Skin epidermis (tissue), 12 donors: ENCODE results near the gene DUSP28.
A peak's percentile ranks its signal among the peaks of the same experiment; 100 is the strongest.
"Not testable (repeated sequence)": the region's sequence is repeated elsewhere in the genome, so short reads cannot be mapped to it uniquely, and the experiment has no call there.

Experiments used
- H3K27ac ChIP-seq, 21 experiments: fragments of 200-600 bp; sonication (generic) in 11 of 21; one replicate each; pipeline ENCODE4 v1.5.0; 2020; ENCODE audit warnings: mild to moderate bottlenecking in 3 of 21, inconsistent platforms in 2 of 21, moderate library complexity in 2 of 21
- H3K4me3 ChIP-seq, 7 experiments: fragments of 200-600 bp; sonication (generic) in 2 of 7; one replicate each; pipeline ENCODE4 v1.5.0; 2020; ENCODE audit warnings: inconsistent platforms in 2 of 7, mild to moderate bottlenecking in 2 of 7, moderate library complexity in 1 of 7

Gene DUSP28

GRCh38 chr2:240557808-240558207, 2.3 kb upstream of the DUSP28 start, which contains the start of gene ANKMY1:
Gene ANKMY1, minus strand, starts transcription at chr2:240557988. Its CDS starts 653 bp downstream, at chr2:240557335.
- H3K4me3 ChIP-seq = peak within 1 kb of the TSS; percentile 34 to 61 (median 48)
- peak within 1 kb of the TSS in 6 of 21 experiments; percentile 2 to 70 (median 48) for H3K27ac ChIP-seq

GRCh38 chr2:240558236-240558761, 1.9 kb upstream of the DUSP28 start:
- Histone ChIP-seq H3K27ac (no peak overlapping the region), H3K4me3 (peak overlapping the region in 5 of 7 experiments; percentile 34 to 61 (median 49))

- H3K4me3 ChIP-seq = no peak overlapping the region
- H3K27ac ChIP-seq = no peak overlapping the region
Observed at GRCh38 chr2:240559286-240559685, 871 bp upstream of the DUSP28 start.

GRCh38 chr2:240560480-240561324, 545 bp downstream of the DUSP28 start:
- peak overlapping the region; percentile 93 to 100 (median 99) for H3K27ac ChIP-seq
- H3K4me3 ChIP-seq = peak overlapping the region; percentile 58 to 92 (median 85)

GRCh38 chr2:240561325-240561971, 1.3 kb downstream of the DUSP28 start:
- Histone ChIP-seq H3K4me3 (peak overlapping the region; percentile 58 to 92 (median 85)), H3K27ac (peak overlapping the region; percentile 26 to 100 (median 98))

- H3K4me3 ChIP-seq = not testable (repeated sequence)
- H3K27ac ChIP-seq = peak overlapping the region in 3 of 21 experiments; percentile 21 to 100 (median 24)
Observed at GRCh38 chr2:240563231-240563630, 3.1 kb downstream of the DUSP28 start.

GRCh38 chr2:240563951-240564560, 3.9 kb downstream of the DUSP28 start:
- Histone ChIP-seq H3K27ac (peak overlapping the region in 12 of 21 experiments; percentile 30 to 95 (median 88)), H3K4me3 (no peak overlapping the region)

- peak overlapping the region in 20 of 21 experiments; percentile 69 to 95 (median 88) for H3K27ac ChIP-seq
- H3K4me3 ChIP-seq = peak overlapping the region in 2 of 7 experiments; percentile 58 to 74
Observed at GRCh38 chr2:240564561-240565332, 4.6 kb downstream of the DUSP28 start.

- Histone ChIP-seq H3K27ac (peak overlapping the region; percentile 69 to 95 (median 87)), H3K4me3 (peak overlapping the region; percentile 6 to 75 (median 58))
Observed at GRCh38 chr2:240565333-240566202, 5.4 kb downstream of the DUSP28 start.

GRCh38 chr2:240566203-240567136, 6.3 kb downstream of the DUSP28 start:
- H3K4me3 ChIP-seq = peak overlapping the region; percentile 55 to 75 (median 61)

GRCh38 chr2:240567137-240567871, 7.1 kb downstream of the DUSP28 start:
- Histone ChIP-seq H3K27ac (peak overlapping the region; percentile 37 to 95 (median 91)), H3K4me3 (peak overlapping the region; percentile 55 to 75 (median 61))

More at GRCh38 chr2:240566203-240567136, 6.3 kb downstream of the DUSP28 start:
- H3K27ac ChIP-seq = peak overlapping the region; percentile 69 to 95 (median 91)

GRCh38 chr2:240567872-240568677, 7.9 kb downstream of the DUSP28 start, which contains the start of gene RNPEPL1:
Gene RNPEPL1, plus strand, starts transcription at chr2:240568484. Its CDS starts 103 bp downstream, at chr2:240568587.
- Histone ChIP-seq H3K4me3 (peak within 1 kb of the TSS; percentile 67 to 79 (median 74)), H3K27ac (peak within 1 kb of the TSS; percentile 37 to 95 (median 91))

GRCh38 chr2:240568678-240569522, 8.7 kb downstream of the DUSP28 start:
- Histone ChIP-seq H3K4me3 (peak overlapping the region; percentile 67 to 79 (median 71)), H3K27ac (peak overlapping the region in 20 of 21 experiments; percentile 47 to 90 (median 78))

- peak overlapping the region; percentile 67 to 79 (median 71) for H3K4me3 ChIP-seq
Observed at GRCh38 chr2:240569523-240569997, 9.4 kb downstream of the DUSP28 start.

More at GRCh38 chr2:240569523-240569997, 9.4 kb downstream of the DUSP28 start:
- peak overlapping the region in 13 of 21 experiments; percentile 10 to 90 (median 80) for H3K27ac ChIP-seq
